IMR-90 (cell line): ENCODE data around the gene LPCAT4. TPM values are rescaled to one million over a fixed set of nuclear protein-coding genes. Genes with fewer than 3 reads are reported as not detected.

Experiments used
- ATAC-seq: fragments of 200-7000 bp; cut with Tn5 transposase; 2 replicates; pipeline ENCODE4 v1.9.1; 2020; ENCODE audit warnings: low read depth, mild to moderate bottlenecking, moderate library complexity
- BruUV-seq: library from RNA; stranded (reverse); fragments of 400-500 nt; replicated peaks from 2 replicates; lab custom pipeline; 2021; lab: Mats Ljungman, UMichigan
- CTCF ChIA-PET: fragments of 300-600 bp; formaldehyde crosslinking; extraction: SDS; loops from one replicate; lab custom pipeline; 2021; ENCODE audit warnings: antibody characterized with exemption; lab: Yijun Ruan, JAX
- POLR2A ChIA-PET: fragments of 300-600 bp; sonication (Branson Sonifier 250); formaldehyde crosslinking; loops from one replicate; lab custom pipeline; 2022; ENCODE audit warnings: antibody characterized with exemption; ENCODE audit not compliant: unreplicated experiment; lab: Charles Lee
- DNase-seq: peaks from one replicate; pipeline ENCODE4 v3.0.0; 2013
- H2AFZ ChIP-seq: replicated peaks from 2 replicates; pipeline ENCODE3; 2013; ENCODE audit warnings: low read length, mild to moderate bottlenecking; ENCODE audit not compliant: poor library complexity
- H2AK5ac ChIP-seq: 2 replicates; pipeline ENCODE4 v1.6.1; 2013; ENCODE audit warnings: low read depth, low read length, inconsistent platforms
- H2AK9ac ChIP-seq: replicated peaks from 2 replicates; pipeline ENCODE3; 2013; ENCODE audit warnings: mild to moderate bottlenecking, low read depth, low read length, moderate library complexity; ENCODE audit not compliant: poor library complexity
- H2BK120ac ChIP-seq: 2 replicates; pipeline ENCODE4 v1.6.1; 2013; ENCODE audit warnings: low read depth, low read length, inconsistent platforms
- H2BK15ac ChIP-seq: 3 replicates; pipeline ENCODE4 v1.6.1; 2013; ENCODE audit warnings: low read depth, low read length, inconsistent platforms
- H2BK20ac ChIP-seq: 2 replicates; pipeline ENCODE4 v1.6.1; 2013; ENCODE audit warnings: low read depth, mild to moderate bottlenecking, inconsistent platforms, low read length, moderate library complexity
- H2BK5ac ChIP-seq: 2 replicates; pipeline ENCODE4 v1.6.1; 2013; ENCODE audit warnings: mild to moderate bottlenecking, low read depth, low read length, inconsistent platforms; ENCODE audit not compliant: poor library complexity, severe bottlenecking
- H3K14ac ChIP-seq: replicated peaks from 2 replicates; pipeline ENCODE4 v1.6.1; 2013; ENCODE audit warnings: low read depth, low read length, inconsistent platforms
- H3K18ac ChIP-seq: 2 replicates; pipeline ENCODE4 v1.6.1; 2013; ENCODE audit warnings: low read depth, low read length, control low read depth
- H3K23ac ChIP-seq: 2 replicates; pipeline ENCODE4 v1.6.1; 2013; ENCODE audit warnings: low read depth, low read length, inconsistent platforms
- H3K27ac ChIP-seq: 2 replicates; pipeline ENCODE4 v1.5.1; 2013; ENCODE audit warnings: mild to moderate bottlenecking, control low read depth, low read length; ENCODE audit not compliant: insufficient read depth
- H3K27me3 ChIP-seq: 2 replicates; pipeline ENCODE4 v1.6.1; 2013; ENCODE audit warnings: low read length; ENCODE audit not compliant: control insufficient read depth, insufficient read depth
- H3K36me3 ChIP-seq: 2 replicates; pipeline ENCODE4 v1.6.1; 2013; ENCODE audit warnings: low read length, mixed read lengths; ENCODE audit not compliant: control insufficient read depth, insufficient read depth
- H3K4ac ChIP-seq: 2 replicates; pipeline ENCODE4 v1.6.1; 2013; ENCODE audit warnings: low read depth, low read length, inconsistent platforms
- H3K4me1 ChIP-seq: 2 replicates; pipeline ENCODE4 v1.6.1; 2013; ENCODE audit warnings: low read length, mixed read lengths; ENCODE audit not compliant: control insufficient read depth, insufficient read depth
- H3K4me2 ChIP-seq: 2 replicates; pipeline ENCODE4 v1.6.1; 2013; ENCODE audit warnings: low read depth, mild to moderate bottlenecking, control low read depth, low read length, moderate library complexity
- H3K4me3 ChIP-seq: 2 replicates; pipeline ENCODE4 v1.5.1; 2013; ENCODE audit warnings: low read depth, mild to moderate bottlenecking, control low read depth, low read length, moderate library complexity; ENCODE audit not compliant: insufficient read depth
- H3K56ac ChIP-seq: 2 replicates; pipeline ENCODE4 v1.6.1; 2013; ENCODE audit warnings: low read length, inconsistent platforms; ENCODE audit not compliant: insufficient read depth; ENCODE audit errors: extremely low read depth
- H3K79me1 ChIP-seq, 2 experiments: 2 replicates each; pipeline ENCODE4 v1.6.1; 2013; ENCODE audit warnings: low read length in 2 of 2, inconsistent platforms in 1 of 2, low read depth in 1 of 2
- H3K9ac ChIP-seq: 2 replicates; pipeline ENCODE4 v1.6.1; 2013; ENCODE audit warnings: low read depth, low read length, control low read depth
- H3K9me1 ChIP-seq: 2 replicates; pipeline ENCODE4 v1.6.1; 2013; ENCODE audit warnings: low read length, inconsistent platforms; ENCODE audit not compliant: insufficient read depth
- H3K9me3 ChIP-seq: 2 replicates; pipeline ENCODE4 v1.6.1; 2013; ENCODE audit warnings: low read length; ENCODE audit not compliant: control insufficient read depth, insufficient read depth
- H4K20me1 ChIP-seq: 2 replicates; pipeline ENCODE4 v1.6.1; 2013; ENCODE audit warnings: low read length, inconsistent platforms; ENCODE audit not compliant: insufficient read depth
- H4K5ac ChIP-seq: 2 replicates; pipeline ENCODE4 v1.6.1; 2013; ENCODE audit warnings: mild to moderate bottlenecking, low read depth, low read length, control low read depth
- H4K8ac ChIP-seq, 2 experiments: 2 replicates each; pipeline ENCODE4 v1.6.1; 2013; ENCODE audit warnings: low read depth in 2 of 2, low read length in 2 of 2, control low read depth in 1 of 2, inconsistent platforms in 1 of 2
- H4K91ac ChIP-seq: 2 replicates; pipeline ENCODE4 v1.6.1; 2013; ENCODE audit warnings: low read depth, low read length, inconsistent platforms; ENCODE audit not compliant: insufficient read depth
- BHLHE40 ChIP-seq: fragments of 150-350 bp; IDR thresholded peaks from 2 replicates; pipeline ENCODE4 v1.6.1; 2016; ENCODE audit warnings: mild to moderate bottlenecking, low read depth, low read length
- CEBPB ChIP-seq: IDR thresholded peaks from 2 replicates; pipeline ENCODE4 v1.6.1; 2012; ENCODE audit warnings: low read depth, low read length, improper control_type of control experiment
- CHD1 ChIP-seq: IDR thresholded peaks from 2 replicates; pipeline ENCODE4 v1.6.1; 2012; ENCODE audit warnings: low read depth, low read length, improper control_type of control experiment
- CTCF ChIP-seq: conservative IDR thresholded peaks from 2 replicates; pipeline ENCODE4 v1.5.1; 2012; ENCODE audit warnings: mild to moderate bottlenecking, low read depth, low read length, improper control_type of control experiment
- ELK1 ChIP-seq: fragments of 150-350 bp; IDR thresholded peaks from 2 replicates; pipeline ENCODE4 v1.6.1; 2016; ENCODE audit warnings: low read depth, mild to moderate bottlenecking, low read length, moderate library complexity, borderline replicate concordance
- FOS ChIP-seq: fragments of 150-350 bp; IDR thresholded peaks from 2 replicates; pipeline ENCODE4 v1.6.1; 2016; ENCODE audit warnings: low read depth, low read length
- MAFK ChIP-seq: IDR thresholded peaks from 2 replicates; pipeline ENCODE4 v1.6.1; 2012; ENCODE audit warnings: low read depth, low read length, improper control_type of control experiment
- MAZ ChIP-seq: IDR thresholded peaks from 2 replicates; pipeline ENCODE4 v1.6.1; 2012; ENCODE audit warnings: low read depth, mild to moderate bottlenecking, low read length, improper control_type of control experiment, moderate library complexity, borderline replicate concordance
- MXI1 ChIP-seq: IDR thresholded peaks from 2 replicates; pipeline ENCODE4 v1.6.1; 2012; ENCODE audit warnings: low read depth, mild to moderate bottlenecking, low read length, moderate library complexity, borderline replicate concordance
- NFE2L2 ChIP-seq: fragments of 150-350 bp; IDR thresholded peaks from 2 replicates; pipeline ENCODE4 v1.6.1; 2016; ENCODE audit warnings: low read depth, mild to moderate bottlenecking, low read length
- POLR2A ChIP-seq: IDR thresholded peaks from 2 replicates; pipeline ENCODE4 v1.6.1; 2012; ENCODE audit warnings: mild to moderate bottlenecking, low read depth, low read length
- RAD21 ChIP-seq: IDR thresholded peaks from 2 replicates; pipeline ENCODE4 v1.6.1; 2012; ENCODE audit warnings: low read length, improper control_type of control experiment
- RCOR1 ChIP-seq: IDR thresholded peaks from 2 replicates; pipeline ENCODE4 v1.6.1; 2012; ENCODE audit warnings: mild to moderate bottlenecking, low read length, improper control_type of control experiment; ENCODE audit not compliant: insufficient replicate concordance
- RFX5 ChIP-seq: IDR thresholded peaks from 2 replicates; pipeline ENCODE4 v1.8.0; 2012; ENCODE audit warnings: low read depth, mild to moderate bottlenecking, low read length, moderate library complexity
- SMC3 ChIP-seq: fragments of 150-350 bp; IDR thresholded peaks from 2 replicates; pipeline ENCODE4 v1.6.1; 2016; ENCODE audit warnings: low read depth, mild to moderate bottlenecking, antibody characterized with exemption, low read length, moderate library complexity
- USF2 ChIP-seq: fragments of 150-350 bp; IDR thresholded peaks from 2 replicates; pipeline ENCODE4 v1.6.1; 2017; ENCODE audit warnings: mild to moderate bottlenecking, antibody characterized with exemption, low read length, low read depth
- WGBS, 2 experiments: methylation state at CpG; one replicate each; pipeline versions ENCODE4 v1.1.5 to v1.1.7; 2013; ENCODE audit warnings: missing lambda C conversion rate in 2 of 2; ENCODE audit not compliant: insufficient read length in 1 of 2; ENCODE audit errors: extremely low coverage in 2 of 2; 5-methylcytosine and 5-hydroxymethylcytosine counted together
- dilution Hi-C: fragments of 300-500 bp; cut with HindIII; formaldehyde crosslinking; loops from one replicate; pipeline ENCODE4 v1.14.3; 2018; ENCODE audit warnings: low sequenced_read_pairs; ENCODE audit not compliant: unreplicated experiment
- in situ Hi-C: fragments of 300-500 bp; cut with MboI; formaldehyde crosslinking; loops from 3 replicates; pipeline ENCODE4 v1.14.3; 2019; ENCODE audit warnings: low sequenced_read_pairs, inconsistent platforms, mixed read lengths
- intact Hi-C: fragments of 100-400 bp; cut with micrococcal nuclease; formaldehyde crosslinking; loops from 2 replicates; pipeline ENCODE4 v1.10.0; 2022
- polyA plus RNA-seq, 3 experiments: library from polyadenylated mRNA; depleted of rRNA; stranded (reverse); fragments of >200 nt; gene quantifications; 2 replicates each; pipeline ENCODE4 v1.2.3, GENCODE V29; 2012; ENCODE audit warnings: low replicate concordance in 1 of 3
- total RNA-seq: library from RNA; depleted of rRNA; stranded (reverse); fragments of >200 nt; gene quantifications from 2 replicates; pipeline ENCODE4 v1.2.3, GENCODE V29; 2012

LPCAT4 gene
- total and polyA plus RNA-seq, 2 of the 4 experiments (the other 2 are of a cell fraction) = 3.8 to 44.4 TPM

GRCh38 chr15:34334672-34335071 lies 32.3 kb downstream of the LPCAT4 start:
- in situ Hi-C loops (no loop called here), intact Hi-C loops (no loop called here), dilution Hi-C loops (no loop called here)
- WGBS, 2 experiments = no CpG with 5 or more reads among the region's 4 CpGs
- no peak overlapping the region for H2BK15ac ChIP-seq
- no peak overlapping the region for H3K4me2 ChIP-seq
- BruUV-seq = no TSS peak
- H3K79me1 ChIP-seq = peaks cover 6 to 16% of the 10 kb centered on the region in 2 experiments
- no peak overlapping the region for H3K4ac ChIP-seq
- H3K4me3 ChIP-seq = no peak overlapping the region
- H3K14ac ChIP-seq = no peak overlapping the region
- no peak overlapping the region for H2BK120ac ChIP-seq
- no peak overlapping the region for H2BK20ac ChIP-seq
- H2BK5ac ChIP-seq = no peak overlapping the region
- no peaks in the 10 kb centered on the region for H3K9me1 ChIP-seq
- H3K9me3 ChIP-seq = no peaks in the 10 kb centered on the region
- ATAC-seq (no peak), DNase-seq (no peak)
- H4K5ac ChIP-seq = no peak overlapping the region
- no peak overlapping the region for H4K91ac ChIP-seq
- H3K18ac ChIP-seq = no peak overlapping the region
- H2AK9ac ChIP-seq = no peak overlapping the region
- no peak overlapping the region for H2AK5ac ChIP-seq
- CTCF ChIA-PET = no interaction called here
- POLR2A ChIA-PET = no interaction called here
- no peak overlapping the region for H3K23ac ChIP-seq
- H3K4me1 ChIP-seq = peaks cover 7% of the 10 kb centered on the region
- TF ChIP-seq ELK1 (no peak), NFE2L2 (no peak), MXI1 (no peak), MAFK (no peak), SMC3 (no peak), RFX5 (no peak), USF2 (no peak), CTCF (no peak), CHD1 (no peak), FOS (no peak), BHLHE40 (no peak), CEBPB (no peak), MAZ (no peak), RAD21 (no peak), RCOR1 (no peak), POLR2A (no peak)
- no peaks in the 10 kb centered on the region for H3K27me3 ChIP-seq
- no peaks in the 10 kb centered on the region for H3K36me3 ChIP-seq
- H2AFZ ChIP-seq = no peak overlapping the region
- H3K27ac ChIP-seq = no peak overlapping the region
- no peak overlapping the region for H4K8ac ChIP-seq
- no peak overlapping the region for H3K56ac ChIP-seq
- no peak overlapping the region for H3K9ac ChIP-seq
- H4K20me1 ChIP-seq = no peaks in the 10 kb centered on the region
